HG03571 (cell line): ENCODE results near the gene NACA2.
"Not testable (repeated sequence)": the region's sequence is repeated elsewhere in the genome, so short reads cannot be mapped to it uniquely, and the experiment has no call there.

Source experiments
- ATAC-seq: cut with Tn5 transposase; IDR thresholded peaks from one replicate; pipeline ENCODE4 v1.9.1; 2021; ENCODE audit not compliant: unreplicated experiment

The NACA2 gene

DNA sequence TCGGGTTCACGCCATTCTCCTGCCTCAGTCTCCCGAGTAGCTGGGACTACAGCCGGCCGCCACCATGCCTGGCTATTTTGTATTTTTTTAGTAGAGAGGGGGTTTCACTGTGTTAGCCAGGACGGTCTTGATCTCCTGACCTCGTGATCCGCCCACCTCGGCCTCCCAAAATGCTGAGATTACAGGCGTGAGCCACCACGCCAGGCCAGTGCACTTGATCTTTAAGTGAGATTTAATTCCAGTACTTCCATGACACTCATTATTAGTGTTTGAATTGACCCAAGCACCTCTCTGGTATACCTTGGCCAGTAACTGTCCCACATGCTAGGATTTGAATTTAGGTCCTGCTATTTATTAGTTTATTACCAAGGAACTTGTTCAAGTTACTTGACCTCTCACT, 38.5 kb downstream of the NACA2 start:
- ATAC-seq = not testable (repeated sequence)

DNA sequence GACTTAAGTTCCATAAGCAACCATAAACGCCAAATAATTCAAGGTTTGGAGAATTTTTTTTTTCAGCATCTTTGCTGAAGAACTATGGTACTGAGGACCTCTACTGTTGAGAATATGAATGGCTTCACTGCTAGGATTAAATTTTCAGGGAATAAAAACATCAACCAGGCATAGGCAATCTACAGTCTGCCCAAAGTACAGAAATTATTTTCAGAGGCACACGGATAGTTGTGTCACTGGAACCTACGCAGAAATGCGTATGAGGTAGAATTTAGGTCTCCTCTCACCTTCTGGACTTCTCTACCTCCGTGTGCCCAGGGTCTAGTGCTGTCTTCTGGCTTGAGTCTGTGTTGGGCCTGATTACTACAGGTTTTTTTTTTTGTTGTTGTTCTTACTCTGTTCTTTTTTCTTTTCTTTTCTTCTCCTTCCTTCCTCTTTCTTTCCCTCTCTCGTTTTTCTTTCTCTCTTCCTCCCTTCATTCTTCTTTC, 39.7 kb downstream of the NACA2 start:
- ATAC-seq = no peak

DNA sequence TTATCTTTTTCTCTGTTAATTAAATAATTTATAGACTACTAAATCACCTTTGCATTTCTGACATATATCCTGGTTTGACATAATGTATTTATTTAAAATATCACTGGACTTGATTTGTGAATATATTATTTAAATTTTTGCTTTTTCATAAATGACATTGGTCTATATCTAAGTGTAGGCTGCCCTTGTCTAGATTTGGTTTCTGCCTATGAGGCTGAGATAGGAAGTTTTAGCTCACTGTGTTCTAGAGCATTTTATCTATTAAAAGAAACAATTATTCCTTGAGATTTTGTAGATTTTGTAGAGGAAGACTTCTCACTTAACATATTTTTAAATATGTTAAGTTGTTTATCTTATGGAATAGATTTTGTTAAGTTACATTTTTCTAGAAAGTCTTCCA, 43.9 kb downstream of the NACA2 start:
- ATAC-seq = no peak

DNA sequence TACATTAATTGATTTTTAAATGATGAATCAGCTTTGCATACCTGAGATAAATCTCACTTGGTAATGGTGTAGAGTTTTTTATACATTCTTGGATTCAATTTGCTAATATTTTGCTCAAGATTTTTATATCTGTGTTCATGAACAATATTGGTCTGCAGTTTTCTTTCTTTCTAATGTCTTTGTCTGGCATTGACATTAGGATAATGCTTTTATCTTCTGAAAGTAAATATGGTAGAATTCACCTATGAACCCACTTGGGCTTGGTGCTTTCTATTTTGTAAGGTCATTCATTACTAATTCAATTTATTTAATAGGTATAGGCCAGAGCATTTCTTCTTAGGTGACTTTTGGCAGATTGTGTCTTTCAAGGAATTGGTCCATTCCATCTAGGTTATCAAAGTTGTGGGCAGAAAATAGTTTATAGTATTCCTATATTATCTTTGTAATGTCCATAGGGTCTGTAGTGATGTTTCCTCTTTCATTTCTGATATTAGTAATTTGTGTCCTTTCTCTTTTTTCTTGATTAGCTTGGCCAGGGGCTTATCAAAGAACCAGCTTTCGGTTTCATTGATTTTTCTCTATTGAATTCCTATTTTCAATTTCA, 45.6 kb downstream of the NACA2 start:
- ATAC-seq = no peak

DNA sequence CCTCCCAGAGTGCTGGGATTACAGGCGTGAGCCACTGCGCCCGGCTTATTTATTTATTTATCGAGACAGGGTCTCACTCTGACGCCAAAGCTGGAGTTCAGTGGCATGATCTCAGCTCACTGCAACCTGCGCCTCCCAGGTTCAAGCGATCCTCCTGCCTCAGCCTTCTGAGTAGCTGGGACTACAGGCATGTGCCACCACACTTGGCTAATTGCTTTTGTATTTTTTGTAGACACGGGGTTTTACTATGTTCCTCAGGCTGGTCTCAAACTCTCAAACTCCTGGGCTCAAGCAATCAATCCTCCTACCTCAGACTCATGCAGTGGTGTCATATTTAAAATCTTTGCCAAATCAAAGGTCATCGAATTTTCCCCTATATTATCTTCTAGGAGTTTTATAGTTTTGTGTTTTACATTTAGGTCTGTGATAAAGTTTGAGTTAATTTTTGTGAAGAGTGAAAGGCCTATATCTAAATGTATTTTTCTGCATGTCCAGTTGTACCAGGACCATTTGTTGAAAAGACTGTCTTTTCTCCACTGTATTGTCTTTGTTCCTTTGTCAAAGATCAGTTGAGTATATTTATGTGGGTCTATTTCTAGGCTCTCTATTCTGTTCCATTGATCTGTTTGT, 47.1 kb downstream of the NACA2 start:
- ATAC-seq = no peak

DNA sequence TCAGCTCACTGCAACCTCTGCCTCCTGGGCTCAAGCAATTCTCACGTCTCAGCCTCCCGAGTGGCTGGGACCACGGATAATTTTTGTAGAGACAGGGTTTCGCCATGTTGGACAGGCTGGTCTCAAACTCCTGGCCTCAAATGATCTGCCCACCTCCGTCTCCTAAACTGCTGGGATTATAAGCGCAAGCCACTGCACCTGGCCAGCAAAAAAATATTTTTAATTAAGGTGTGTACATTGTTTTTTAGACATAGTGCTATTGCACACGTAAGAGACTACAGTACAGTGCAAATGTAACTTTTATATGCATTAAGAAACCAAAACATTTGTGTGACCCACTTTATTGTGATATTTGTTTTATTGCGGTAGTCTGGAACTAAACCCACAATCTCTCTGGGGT, 49.0 kb downstream of the NACA2 start:
- ATAC-seq = no peak

DNA sequence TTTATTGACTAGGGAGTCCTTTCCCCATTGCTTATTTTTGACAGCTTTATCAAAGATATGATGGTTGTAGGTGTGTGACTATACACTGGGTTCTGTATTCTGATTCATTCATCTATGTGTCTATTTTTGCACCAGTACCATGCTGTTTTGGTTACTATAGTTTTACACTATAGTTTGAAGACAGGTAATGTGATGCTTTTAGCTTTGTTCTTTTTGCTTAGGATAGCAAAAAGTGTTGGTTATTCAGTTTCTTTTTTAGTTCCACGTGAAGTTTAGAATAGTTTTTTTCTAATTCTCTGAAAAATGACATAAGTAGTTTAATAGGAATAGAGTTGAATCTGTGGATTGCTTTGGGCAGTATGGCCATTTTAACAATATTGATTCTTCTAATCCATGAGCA, 50.1 kb downstream of the NACA2 start:
- no peak for ATAC-seq
